ENCODE results near the gene LSP1.

GRCh38 chr11:1889941-1890855, 37.3 kb downstream of the LSP1 start:
- TF ChIP-seq DRAP1 (CRISPR knock-in tag; IDR thresholded peaks at IDR 0.05) (no peak), ZNF274 (CRISPR knock-in tag; IDR thresholded peaks at IDR 0.05) (no peak), ZNF331 (CRISPR knock-in tag; IDR thresholded peaks at IDR 0.05) (no peak), CTCF (CRISPR knock-in tag; IDR thresholded peaks at IDR 0.05) (no peak), ZNF12 (CRISPR knock-in tag; IDR thresholded peaks at IDR 0.05) (no peak), ZNF512B (CRISPR knock-in tag; IDR thresholded peaks at IDR 0.05; ENCODE audit: borderline replicate concordance) (no peak), JUN (CRISPR knock-in tag; IDR thresholded peaks at IDR 0.05) (no peak), POLR2AphosphoS5 (IDR thresholded peaks at IDR 0.05; ENCODE audit: low read depth, low read length) (no peak), CHD2 (IDR thresholded peaks at IDR 0.05; ENCODE audit: low read depth, low read length) (no peak), CREB1 (IDR thresholded peaks at IDR 0.05) (no peak), CREB1 (CRISPR knock-in tag; IDR thresholded peaks at IDR 0.05) (no peak), PHF20 (CRISPR knock-in tag; IDR thresholded peaks at IDR 0.05) (no peak), HNRNPUL1 (IDR thresholded peaks at IDR 0.05; ENCODE audit: low read depth, low read length) (no peak), ZNF18 (CRISPR knock-in tag; IDR thresholded peaks at IDR 0.05; ENCODE audit: insufficient replicate concordance) (no peak), GABPB1 (CRISPR knock-in tag; IDR thresholded peaks at IDR 0.05) (no peak)

All from HepG2 (cell line).